ENCODE results near the gene CAV3. TPM values are rescaled to one million over a fixed set of nuclear protein-coding genes. Genes with fewer than 3 reads are reported as not detected.

CAV3 gene
- total and polyA plus RNA-seq, 9 donors = 0.15 to 0.23 TPM; not detected in 7

DNA sequence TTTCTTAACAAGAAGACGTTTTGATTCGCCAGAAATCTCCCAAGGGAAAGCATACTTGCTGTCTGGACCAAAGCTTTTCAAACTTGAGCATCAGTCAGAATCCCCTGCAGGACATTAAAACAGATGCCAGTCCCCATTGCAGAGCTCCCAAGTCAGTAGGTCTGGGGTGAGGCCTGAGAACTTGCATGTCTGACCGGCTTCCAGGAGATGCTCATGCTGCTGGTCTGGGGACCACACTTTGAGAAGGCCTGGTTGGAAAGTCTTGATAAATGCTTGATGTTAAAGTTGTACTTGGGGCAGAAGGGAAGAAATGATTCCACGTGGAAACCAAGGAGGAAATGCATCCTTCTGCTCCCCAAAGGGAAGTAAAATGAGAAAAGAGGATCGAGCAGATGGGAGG, 24.3 kb upstream of the CAV3 start:
- Histone ChIP-seq H3K36me3 (no peaks in the 10 kb centered on the region), H3K27me3 (no peaks in the 10 kb centered on the region), H3K9me3 (no peaks in the 10 kb centered on the region), H3K4me3 (no peak overlapping the region), H3K4me1 (ENCODE audit: insufficient read depth) (no peaks in the 10 kb centered on the region), H3K27ac (no peak overlapping the region)
- intact Hi-C loops (cut with DNase I) = no loop called here
- TF ChIP-seq POLR2A (IDR thresholded peaks at IDR 0.05) (no peak), CTCF (IDR thresholded peaks at IDR 0.05) (no peak), EP300 (IDR thresholded peaks at IDR 0.05) (no peak)
- DNase-seq = no peak
- 70 to 73% (median 73%) methylated on average over 5 of the region's 5 CpGs for WGBS, 3 donors

DNA sequence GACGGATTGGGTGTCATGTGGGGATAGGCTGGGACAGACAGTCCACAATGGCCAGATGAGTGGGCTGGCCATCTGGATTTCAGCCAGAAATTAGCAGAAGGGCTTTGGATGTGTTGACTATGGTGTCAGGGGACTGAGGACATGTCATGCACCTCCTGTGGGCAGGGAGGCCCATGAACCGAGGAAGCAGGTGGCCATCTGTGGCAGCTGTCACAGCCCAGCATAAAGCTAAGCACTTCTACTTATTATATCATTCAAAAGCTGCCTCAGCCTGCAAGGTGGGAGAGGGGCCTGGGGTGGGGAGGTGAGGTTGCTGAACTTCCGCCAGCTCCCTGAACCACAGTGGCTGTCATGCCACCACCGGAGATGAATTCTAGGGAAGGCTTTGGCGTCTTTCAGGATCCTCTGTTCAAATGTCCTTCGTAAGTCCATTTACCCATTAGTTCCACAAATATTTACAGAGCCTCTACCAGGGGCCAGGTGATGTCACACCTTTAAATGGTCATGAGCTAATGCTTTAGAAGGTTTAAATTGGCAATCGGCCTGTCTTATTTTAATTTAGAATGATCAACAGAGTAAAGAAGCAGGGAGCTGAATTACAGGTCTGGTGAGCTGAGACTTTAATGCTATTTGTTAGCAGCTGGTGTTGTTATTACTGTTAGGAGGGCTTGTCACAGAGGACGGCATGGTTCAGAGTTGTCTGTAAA, 23.6 kb upstream of the CAV3 start:
- DNase-seq = no peak
- H3K27me3 ChIP-seq = no peaks in the 10 kb centered on the region
- intact Hi-C loops (cut with DNase I) = no loop called here
- H3K4me1 ChIP-seq (ENCODE audit: insufficient read depth) = no peaks in the 10 kb centered on the region
- H3K36me3 ChIP-seq = no peaks in the 10 kb centered on the region
- TF ChIP-seq EP300 (IDR thresholded peaks at IDR 0.05) = no peak
- TF ChIP-seq CTCF (IDR thresholded peaks at IDR 0.05) = no peak
- no peak for TF ChIP-seq POLR2A (IDR thresholded peaks at IDR 0.05)
- H3K9me3 ChIP-seq = no peaks in the 10 kb centered on the region
- H3K4me3 ChIP-seq = no peak overlapping the region
- H3K27ac ChIP-seq = no peak overlapping the region
- WGBS, 3 donors = 82 to 88% (median 83%) methylated on average over 8 of the region's 8 CpGs

GRCh38 chr3:8712045-8712907, 21.3 kb upstream of the CAV3 start:
- WGBS, 3 donors = 45 to 59% (median 57%) methylated on average over 9 of the region's 9 CpGs
- Histone ChIP-seq H3K27ac (no peak overlapping the region), H3K4me3 (no peak overlapping the region), H3K27me3 (no peaks in the 10 kb centered on the region), H3K36me3 (no peaks in the 10 kb centered on the region), H3K9me3 (no peaks in the 10 kb centered on the region), H3K4me1 (ENCODE audit: insufficient read depth) (no peaks in the 10 kb centered on the region)
- TF ChIP-seq POLR2A (IDR thresholded peaks at IDR 0.05) (no peak), CTCF (IDR thresholded peaks at IDR 0.05) (no peak), EP300 (IDR thresholded peaks at IDR 0.05) (no peak)
- no peak for DNase-seq
- intact Hi-C loops (cut with DNase I) = no loop called here

- Histone ChIP-seq H3K9me3 (no peaks in the 10 kb centered on the region), H3K27ac (no peak overlapping the region), H3K36me3 (no peaks in the 10 kb centered on the region), H3K4me1 (ENCODE audit: insufficient read depth) (no peaks in the 10 kb centered on the region), H3K27me3 (no peaks in the 10 kb centered on the region), H3K4me3 (no peak overlapping the region)
- intact Hi-C loops (cut with DNase I) = no loop called here
- TF ChIP-seq EP300 (IDR thresholded peaks at IDR 0.05) (no peak), POLR2A (IDR thresholded peaks at IDR 0.05) (no peak), CTCF (IDR thresholded peaks at IDR 0.05) (no peak)
- 66 to 85% (median 71%) methylated on average over 2 of the region's 2 CpGs for WGBS, 3 donors
- no peak for DNase-seq
Measured at GRCh38 chr3:8712908-8713255, 20.7 kb upstream of the CAV3 start.

Measured in ovary (tissue), 9 donors.